ENCODE data around the gene ATXN2.

GRCh38 chr12:111519083-111519482 is 80.0 kb downstream of the ATXN2 start:
- TF ChIP-seq EZH2 (IDR thresholded peaks at IDR 0.05; ENCODE audit: low read depth) = no peak
- TF ChIP-seq CTCF (conservative IDR thresholded peaks at IDR 0.05) = no peak
